ENCODE results near the gene THOC7.

THOC7 gene

DNA sequence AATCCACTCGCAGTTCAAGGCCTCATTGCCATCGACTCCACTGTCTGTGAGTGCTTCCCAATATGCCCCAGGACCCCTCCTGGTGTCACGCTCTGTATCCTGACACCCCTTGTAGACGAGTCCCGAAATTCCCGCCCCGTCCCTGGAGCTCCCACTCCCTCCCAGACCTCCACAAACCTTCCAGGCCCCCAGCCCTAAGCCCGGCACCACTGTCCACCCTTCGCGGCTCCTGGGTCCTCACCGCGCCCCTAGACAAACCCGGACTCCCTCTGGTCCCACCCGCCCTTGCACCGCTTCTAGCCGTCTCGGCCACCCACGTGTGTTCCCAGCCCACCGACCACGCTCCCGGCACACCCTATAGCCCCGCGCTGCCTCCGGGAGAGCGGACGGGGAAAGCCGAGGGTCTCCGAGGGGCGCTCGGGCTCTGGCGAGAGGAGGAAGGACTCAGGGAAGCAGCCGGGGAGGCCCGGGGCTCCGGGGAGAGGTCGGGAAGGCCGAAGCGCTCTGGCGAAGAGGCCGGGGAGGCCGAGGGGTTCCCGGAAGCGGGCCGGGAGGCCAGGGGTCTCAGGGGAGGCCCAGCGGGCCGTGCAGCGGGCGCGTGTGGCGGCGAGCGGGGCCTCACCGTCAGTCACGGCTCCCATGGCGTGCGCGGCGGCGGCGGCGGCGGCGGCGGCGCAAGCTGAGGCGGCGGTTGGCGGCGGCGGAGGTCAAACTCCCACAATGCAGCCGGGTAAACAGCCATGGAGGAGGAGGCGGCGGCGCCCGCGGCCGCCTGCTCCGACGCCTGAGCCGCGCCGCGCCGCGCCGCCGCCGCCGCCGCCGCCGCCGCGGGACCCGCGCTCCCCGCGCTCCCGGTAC, at the start of gene THOC7, which contains the start of gene ATXN7:
Gene THOC7 (minus strand): TSS at position 656 of the 858 bp plus-strand sequence. CDS start 15 bp downstream, at position 641.
Gene ATXN7 (plus strand): TSS at position 718 of the 858 bp plus-strand sequence. CDS start 48,732 bp downstream, outside the sequence.
- DNase-seq: peak; percentile 49 to 69 (median 62)

DNA sequence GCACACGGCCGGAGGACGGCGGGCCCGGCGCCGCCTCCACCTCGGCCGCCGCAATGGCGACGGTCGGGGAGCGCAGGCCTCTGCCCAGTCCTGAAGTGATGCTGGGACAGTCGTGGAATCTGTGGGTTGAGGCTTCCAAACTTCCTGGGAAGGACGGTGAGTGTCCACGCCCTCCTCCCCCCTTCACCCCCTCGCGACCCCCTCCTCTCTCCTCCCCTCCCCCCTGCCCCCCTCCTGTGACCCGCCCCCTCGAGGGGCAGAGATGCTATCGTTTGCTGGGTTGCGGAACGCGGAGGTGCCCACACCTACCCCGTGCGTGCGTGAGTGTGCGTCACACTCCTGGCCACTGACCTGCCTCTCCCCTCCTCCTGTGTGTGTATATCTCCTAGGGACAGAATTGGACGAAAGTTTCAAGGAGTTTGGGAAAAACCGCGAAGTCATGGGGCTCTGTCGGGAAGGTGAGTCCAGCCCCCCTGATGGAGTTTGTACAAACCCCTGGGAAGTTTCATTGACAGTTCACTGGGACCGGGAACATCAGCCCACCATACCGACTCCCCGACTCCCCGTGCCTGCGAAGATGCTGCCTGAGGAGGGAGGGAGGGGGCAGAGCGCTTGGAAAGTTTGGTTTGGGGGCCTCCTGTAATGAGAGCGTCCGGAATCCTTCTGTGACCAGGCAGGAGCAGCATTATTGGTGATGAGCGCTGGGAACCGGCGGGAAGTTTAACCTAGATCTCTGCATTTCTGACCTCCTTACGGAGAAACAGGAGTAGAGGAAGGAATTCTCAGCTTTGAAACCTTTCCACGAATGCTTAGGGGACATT, 49.4 kb upstream of the THOC7 start:
- DNase-seq: peak in 3 of 6 experiments; percentile 32 to 69 (median 47)

DNA sequence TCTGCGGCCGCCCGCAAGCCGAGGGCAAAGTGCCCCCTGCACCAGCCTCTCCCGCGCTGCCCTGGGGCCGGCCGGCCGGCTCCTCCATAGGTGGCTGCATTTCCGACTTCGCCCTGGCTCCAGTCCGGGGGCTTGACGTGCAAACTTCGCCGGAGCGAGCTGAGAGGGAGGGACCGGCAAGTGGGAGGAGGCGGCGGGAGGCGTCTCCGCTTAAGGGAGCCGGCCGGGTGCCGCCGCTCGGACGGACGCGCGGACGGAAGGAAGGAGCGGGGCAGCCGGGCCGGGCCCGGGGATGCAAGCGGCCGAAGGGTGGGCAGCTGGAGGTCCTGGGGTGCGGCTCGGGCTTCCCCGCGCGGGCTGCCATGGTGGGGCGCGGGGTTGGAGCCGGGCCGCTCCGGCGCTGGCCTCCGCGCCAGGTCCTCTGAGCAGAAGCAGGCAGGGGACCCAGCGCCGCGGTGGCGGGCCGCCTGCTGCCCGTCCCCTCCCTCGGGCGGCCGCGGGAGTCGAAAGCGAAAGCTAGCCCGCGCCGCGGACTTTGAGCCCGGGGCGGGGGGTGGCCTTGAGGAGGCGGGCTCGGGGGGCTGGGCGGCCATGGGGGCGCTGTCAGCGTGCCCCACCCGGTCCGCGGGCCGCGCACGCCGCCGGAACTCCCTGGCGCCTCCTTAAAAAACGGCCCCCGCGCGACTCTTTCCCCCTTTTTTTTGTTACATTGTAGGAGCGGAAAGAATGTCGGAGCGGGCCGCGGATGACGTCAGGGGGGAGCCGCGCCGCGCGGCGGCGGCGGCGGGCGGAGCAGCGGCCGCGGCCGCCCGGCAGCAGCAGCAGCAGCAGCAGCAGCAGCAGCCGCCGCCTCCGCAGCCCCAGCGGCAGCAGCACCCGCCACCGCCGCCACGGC, 48.5 kb upstream of the THOC7 start, which contains the start of gene SCAANT1:
Gene SCAANT1 (minus strand): TSS at position 511 of the 895 bp plus-strand sequence.
- peak; percentile 78 to 90 (median 80) for DNase-seq

DNA sequence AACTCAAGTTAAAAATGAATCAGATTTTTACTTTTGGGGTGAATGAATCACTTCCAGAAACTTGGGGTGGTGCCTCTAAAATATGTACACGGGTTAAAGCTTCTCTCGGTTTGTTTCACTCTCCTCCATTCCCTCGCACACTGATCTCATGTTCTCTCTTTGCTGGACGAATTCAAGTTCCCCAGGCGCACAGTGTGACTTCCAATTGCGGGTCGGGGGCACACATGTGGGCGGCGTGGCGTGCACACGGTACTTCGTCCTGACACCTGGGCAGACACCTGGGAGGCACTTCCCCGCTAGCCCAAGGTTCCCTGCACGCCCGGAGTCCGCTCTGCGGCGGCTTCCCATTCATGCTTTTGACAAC, 47.9 kb upstream of the THOC7 start:
- DNase-seq: peak in 2 of 6 experiments; percentile 26 to 83

DNA sequence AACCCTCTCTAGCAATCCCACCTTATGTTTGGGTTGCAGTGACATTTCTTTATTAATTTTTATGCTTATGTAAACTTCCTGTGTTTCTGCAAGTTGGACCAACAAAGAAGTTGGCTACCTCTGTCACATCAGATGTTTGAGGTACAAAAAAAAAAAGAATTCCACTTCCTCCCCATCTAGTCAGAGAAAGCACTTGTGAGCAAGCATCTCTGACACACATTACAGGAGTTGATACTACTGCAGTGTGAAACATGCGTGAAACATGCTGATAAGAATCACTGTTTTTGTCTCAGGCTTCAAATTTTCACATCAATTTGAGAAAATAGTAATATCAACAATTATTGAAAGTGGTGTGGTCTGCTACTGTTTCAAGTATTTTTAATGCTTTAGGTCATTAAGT, 47.3 kb upstream of the THOC7 start:
- DNase-seq: peak in 4 of 6 experiments; percentile 4 to 53 (median 40)

DNA sequence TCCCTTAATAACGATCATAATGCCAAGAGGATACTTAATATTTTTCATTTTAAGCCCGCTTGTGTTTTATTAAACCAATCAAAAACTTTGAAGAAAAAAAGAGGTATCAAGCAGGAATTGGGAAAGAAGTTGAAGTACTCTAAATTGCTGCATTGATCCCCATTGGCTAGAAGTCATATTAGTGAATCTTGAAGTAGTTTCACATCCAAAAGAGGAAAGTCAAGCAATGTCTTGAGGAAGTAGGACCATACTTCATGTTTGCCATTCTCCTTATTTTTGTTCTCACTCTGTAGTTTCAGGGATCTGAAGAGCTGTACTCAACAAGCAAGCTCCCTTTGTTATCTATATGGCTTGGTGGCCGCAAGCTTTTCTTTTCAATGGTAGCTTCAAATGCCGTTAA, 46.4 kb upstream of the THOC7 start:
- no peak for DNase-seq

DNA sequence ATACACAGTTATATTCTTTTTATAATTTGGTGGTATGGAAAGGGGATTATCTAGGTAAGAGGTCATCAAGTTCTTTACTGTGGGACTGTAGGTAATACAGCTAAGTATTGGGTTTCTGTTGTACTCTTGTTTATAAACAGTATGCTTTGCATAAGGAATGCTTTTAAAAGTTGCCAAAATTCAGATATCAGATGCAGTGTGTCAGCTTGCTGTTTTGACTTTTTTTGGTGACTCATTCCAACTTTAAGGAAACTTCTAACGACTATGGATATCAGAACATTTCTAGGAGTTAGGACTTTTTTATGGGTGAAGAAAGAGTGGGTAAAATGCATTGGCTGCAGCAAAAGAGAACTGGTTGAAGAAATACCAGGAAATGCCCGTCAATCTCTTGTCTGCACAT, 45.8 kb upstream of the THOC7 start:
- DNase-seq: no peak

DNA sequence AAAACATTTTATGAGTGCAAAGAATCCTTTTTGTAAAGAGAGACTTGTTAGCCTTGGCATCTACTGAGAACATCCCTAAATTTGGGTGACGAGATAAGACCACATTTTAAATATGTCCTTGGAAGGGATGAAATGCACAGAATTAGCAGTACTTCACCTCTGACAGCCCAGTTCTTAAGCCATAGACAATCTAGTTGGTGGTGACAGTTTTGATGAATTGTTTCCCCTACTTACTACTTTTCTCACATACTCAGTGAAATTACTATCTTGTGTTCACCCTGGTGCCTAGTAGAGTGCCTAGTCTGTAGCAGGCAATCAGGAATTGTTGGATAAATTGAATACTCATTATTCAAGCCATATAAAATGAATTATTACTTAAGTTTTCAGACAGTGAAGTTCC, 45.2 kb upstream of the THOC7 start:
- no peak for DNase-seq

DNA sequence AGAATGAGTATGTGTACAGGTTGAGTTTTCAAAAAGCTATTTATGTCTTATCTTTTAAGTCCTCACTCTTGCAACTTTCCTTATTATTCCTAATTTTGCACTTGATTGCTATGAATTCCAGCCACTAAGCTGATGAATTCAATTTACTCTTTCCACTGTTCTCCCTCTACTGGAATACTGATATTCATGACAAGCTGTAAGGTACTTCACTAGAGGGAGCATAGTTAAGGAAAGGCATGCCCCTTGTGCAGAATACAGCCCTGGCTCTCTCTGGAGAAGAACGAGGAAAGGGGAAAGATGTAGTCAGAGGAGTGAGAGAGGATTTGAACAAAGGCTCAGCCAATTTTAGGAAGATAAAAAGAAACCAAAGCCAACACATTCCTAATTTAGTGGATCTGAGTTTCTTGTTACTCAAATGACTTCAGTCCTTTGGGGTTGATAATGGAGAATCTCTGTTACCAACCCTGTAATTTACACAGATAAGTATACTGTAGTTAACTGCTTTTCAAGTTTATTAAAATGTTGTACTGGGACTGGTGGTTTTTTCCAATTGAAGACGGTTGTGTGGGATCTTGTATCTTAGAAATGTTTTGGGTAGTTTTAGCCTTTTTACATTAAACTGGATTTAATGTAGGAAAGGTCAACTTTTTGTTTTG, 44.6 kb upstream of the THOC7 start:
- DNase-seq: no peak

DNA sequence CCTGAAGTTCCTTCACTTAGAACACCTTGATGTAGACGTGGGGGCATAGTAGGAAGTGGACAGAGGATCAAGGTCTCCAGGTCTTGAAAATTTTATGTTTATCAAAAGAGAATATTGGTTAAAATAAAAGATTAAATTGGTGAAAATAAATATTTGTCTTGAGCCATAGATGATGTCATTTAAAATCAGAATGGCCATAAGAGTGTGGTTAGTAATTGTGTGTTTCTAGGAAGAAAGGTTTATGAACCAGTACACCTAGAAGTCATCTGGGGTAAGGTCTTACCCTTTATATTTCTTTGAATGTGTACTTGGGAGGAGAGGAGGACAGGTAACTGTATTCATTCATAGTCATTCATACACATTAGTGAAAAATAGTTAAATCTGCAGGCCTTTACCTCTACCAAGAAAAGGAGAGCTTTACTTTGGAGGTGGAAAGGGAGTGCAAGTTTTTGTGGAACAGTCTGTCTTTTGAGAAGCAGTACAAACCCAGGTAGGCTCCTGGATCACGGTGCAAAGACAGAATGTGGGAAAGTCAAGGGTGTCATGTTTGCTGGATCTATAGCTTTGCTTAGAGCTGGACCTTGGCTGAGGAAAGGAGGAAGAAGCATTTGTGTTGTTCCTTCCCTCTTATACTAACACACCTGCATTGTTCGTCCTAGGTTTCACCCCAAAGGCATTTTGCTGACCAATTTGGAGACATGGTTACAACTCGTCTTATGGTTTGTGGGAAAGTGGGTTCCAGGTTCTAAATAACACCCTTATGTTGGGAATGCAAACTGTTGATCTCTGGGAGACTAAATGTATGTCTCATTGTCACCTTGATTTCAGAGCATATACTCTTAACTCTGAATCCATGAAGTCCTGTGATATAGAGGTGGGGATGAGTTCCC, 42.4 kb upstream of the THOC7 start:
- no peak for DNase-seq

DNA sequence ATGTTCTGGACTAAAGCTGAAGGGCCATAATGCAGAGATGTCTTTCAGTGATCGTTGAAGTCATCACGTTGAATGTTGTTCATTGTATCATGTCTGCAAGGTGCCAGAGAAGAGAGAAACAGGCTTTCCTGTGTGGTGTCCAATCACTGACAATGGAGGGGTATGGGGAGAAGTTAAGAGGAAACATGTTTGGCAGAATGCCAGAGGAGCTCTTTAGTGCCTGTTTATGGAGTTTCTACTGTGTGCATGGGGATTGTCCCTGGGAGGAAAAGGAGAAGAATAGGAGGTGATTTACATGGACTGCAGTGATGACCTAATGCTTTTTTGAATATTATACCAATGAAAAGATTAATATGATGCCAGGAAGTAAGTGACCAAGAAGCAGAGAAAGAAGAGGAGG, 36.9 kb upstream of the THOC7 start:
- DNase-seq: no peak

DNA sequence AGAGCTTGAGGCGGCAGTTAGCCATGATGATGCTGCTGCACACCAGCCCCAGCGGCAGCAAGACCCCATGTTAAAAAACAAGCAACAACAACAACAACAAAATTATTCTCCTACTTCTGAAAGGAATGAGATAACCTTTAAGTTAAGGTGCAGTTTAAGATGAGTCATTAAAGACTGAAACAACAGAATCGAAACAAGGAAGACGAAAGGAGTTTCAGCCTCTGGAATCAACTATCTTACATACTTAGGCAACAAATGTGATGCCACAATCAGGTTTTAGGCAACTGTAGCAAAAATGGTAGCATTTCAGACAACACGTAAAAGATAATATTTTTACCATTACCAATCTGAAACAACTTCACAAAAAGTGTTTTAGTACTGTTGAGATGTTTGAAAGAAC, 36.4 kb upstream of the THOC7 start:
- DNase-seq: no peak

DNA sequence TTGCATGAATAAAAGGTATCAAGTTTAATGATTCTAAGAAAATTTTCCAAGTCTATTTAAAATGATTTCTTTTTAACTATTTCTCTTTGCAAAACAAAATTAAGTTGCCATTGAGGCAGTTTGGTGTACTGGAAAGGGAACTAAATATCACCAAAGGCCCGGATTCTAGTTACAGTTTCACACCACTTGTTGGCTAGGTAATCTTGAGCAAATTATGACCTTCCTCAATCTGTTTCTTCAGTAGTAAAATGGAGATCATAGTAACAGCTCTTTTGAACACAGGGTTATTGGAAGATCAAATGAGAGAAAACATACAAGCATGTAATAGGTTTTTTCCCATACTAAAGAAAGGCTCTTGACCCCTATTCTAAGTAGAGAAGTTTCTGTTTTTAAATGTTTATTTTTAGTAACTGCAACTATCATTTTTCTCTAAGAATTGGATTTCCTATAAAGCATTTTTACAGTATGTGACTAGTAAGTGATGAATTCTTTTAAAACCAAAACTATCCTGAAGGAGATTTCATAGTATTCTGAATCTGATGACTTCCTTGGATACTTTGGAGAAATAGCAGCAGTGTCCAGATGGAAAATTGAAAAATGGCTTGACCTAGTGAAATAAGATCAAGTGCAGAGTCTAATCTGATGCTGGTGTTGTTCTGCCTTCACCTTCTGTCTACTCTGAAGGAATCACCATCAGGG, 32.9 kb upstream of the THOC7 start:
- DNase-seq: no peak

DNA sequence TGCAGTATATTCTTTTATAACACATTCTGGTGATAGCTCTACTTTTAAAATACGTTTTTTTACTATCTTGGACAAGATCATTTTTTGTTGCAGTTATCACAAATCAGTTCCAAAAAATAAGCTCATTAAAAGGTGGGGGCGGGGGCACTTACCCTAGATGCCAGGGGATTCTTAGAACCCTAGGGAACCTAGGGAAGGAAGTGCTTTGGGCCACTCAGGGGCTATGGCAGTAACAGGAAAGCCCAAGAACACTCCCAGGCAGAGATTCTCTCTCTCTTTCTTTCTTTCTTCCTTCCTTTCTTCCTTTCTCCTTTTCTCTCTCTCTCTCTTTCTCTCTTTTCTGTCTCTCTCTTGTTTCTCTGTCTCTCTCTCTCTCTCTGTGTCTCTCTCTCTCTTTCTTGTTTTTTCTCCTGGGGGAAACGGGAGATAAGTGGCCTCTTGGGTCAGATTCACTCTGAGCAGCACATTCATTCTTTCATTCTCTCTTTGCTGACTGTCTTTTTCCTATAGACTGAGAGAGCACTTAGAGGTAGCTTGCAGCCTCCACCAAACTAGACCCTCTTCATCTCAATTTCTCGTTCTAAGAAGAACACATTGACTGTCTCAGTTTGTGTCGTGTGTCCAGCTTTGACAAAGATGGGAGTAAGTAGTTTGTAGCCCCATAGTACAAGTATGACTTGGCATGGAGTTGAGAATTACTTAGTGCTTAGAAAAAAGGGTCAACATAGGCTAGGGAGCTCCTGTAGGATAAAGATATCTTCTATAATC, 32.0 kb upstream of the THOC7 start:
- no peak for DNase-seq

DNA sequence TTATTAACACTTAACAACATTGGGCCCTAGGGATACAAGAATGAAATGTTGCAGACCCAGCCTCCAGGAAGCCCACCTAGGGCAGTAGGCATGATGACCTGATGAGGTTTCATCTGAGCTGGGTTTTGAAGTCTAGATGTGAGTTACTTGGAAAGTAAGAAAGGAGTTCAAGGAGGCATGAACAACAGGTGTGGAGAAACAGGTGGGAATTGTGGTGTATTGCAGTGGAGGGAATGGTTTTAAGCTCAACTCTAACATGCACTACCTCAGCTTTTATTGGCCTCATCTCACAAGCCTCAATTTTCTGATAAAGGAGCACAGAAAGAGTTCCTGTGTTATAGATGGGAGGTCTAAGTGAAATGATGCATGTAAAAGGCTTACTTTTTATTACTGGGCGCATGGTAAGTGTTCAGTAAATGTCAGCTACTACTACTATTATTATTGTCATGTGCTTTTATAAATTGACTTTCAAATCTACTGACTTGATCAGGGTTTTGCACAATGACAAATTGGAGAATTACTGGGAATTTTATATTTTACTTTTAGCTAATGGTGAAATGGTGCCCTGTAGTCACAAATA, 29.3 kb upstream of the THOC7 start:
- DNase-seq: no peak

DNA sequence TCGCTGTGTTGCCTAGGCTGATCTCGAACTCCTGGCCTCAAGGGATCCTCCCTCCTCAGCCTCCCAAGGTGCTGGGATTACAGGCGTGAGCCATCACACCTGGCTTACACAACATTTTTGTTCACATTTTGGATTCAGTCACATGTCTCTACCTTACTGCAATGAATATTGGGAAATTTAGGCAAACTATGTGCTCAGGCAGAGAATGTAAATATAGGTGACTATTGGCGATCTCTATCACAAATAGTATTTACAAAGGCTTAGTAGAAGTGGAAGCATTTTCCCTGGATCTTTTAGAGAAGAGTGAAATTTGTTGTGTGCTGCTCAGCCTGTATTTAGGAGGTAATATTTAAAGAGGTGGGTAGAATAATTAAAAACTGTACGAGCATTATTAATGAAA, 27.9 kb upstream of the THOC7 start:
- DNase-seq: no peak

DNA sequence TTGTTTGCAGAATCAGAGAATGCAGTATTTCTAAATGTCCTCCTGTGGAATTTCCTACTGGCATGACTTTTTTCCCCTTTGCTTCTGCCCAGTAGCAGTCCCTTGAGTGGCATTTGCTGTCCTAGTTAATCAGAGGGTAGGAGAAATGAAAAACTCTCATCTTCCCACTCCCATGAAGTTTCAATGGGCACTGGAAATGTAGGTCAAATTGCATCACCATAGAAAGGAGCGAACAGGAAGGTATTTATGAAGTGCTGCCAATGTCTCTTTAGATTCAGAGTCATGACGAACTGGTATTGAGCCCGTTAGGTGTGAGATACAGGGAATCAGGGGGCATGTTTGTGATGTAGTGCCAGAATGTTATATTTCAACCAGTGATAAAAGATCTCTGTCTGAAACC, 23.3 kb upstream of the THOC7 start:
- no peak for DNase-seq

DNA sequence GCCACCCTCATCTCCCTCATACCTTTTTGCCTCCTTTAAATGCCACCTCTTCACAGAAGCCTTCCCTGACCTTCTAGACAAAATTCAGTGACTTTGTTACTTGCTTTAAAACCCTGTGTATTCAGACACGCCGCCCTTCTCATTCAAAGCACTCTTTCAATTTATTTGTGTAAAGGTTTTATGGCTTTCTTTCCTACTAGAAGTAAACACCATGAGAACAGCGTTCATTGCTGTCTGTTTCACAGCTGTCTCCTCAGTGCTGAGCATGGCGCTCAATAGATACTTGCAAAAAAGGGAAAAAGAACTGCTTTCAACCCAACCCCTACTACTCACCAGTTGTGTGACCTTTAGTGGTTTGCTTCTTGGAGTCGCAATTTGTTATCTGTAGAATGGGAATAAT, 17.0 kb upstream of the THOC7 start:
- no peak for DNase-seq

DNA sequence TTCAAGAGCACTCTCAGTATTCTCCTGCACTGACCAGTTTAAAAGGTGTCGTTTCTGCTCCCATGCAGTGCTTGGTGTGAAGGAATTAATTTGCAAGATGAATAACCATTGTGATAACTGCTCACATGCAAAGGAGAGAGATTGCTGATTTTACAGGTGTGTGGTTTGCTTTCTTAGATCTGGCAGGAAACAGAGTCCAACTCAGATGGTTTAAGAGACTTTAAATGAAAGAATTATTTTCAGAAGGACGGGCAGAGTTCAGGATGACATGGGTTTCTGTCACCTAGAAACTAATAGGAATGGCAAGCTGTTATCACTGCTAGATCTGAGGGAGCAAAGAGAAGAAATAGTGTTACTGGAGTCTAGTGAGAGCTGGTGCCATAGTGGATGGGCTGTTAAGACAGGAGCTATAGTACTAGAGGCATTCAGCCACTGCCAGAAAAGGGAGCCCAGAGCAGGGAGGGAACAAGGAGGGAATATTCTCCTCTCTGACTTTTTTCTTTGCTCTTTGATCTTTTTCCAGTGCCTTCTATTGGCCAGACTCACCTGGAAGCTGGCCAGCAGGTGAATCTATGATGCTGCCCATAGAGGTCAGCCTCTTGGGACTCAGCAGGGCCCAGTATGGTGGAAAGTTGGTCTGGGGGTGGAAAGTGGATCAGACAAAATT, 14.9 kb upstream of the THOC7 start:
- DNase-seq: no peak
